GM12878 (cell line): ENCODE measurements around the gene CELF2. TPM values are rescaled to one million over a fixed set of nuclear protein-coding genes. Genes with fewer than 3 reads are reported as not detected.

Source experiments
- ATF2 ChIP-seq: IDR thresholded peaks from 2 replicates; pipeline ENCODE4 v1.6.1; 2012; ENCODE audit warnings: low read length, inconsistent platforms
- DPF2 ChIP-seq: fragments of 450-650 bp; IDR thresholded peaks from 2 replicates; pipeline ENCODE4 v1.6.1; 2017; ENCODE audit warnings: mild to moderate bottlenecking
- E2F8 ChIP-seq: fragments of 450-650 bp; IDR thresholded peaks from 2 replicates; pipeline ENCODE4 v1.6.1; 2018; ENCODE audit warnings: mild to moderate bottlenecking, low read depth, moderate library complexity; ENCODE audit not compliant: partially characterized antibody
- ELK1 ChIP-seq: IDR thresholded peaks from 2 replicates; pipeline ENCODE4 v1.6.1; 2012; ENCODE audit warnings: low read depth, low read length, improper control_type of control experiment
- FOXM1 ChIP-seq: IDR thresholded peaks from 2 replicates; pipeline ENCODE4 v1.6.1; 2012; ENCODE audit warnings: low read depth, mild to moderate bottlenecking, inconsistent platforms, low read length, moderate library complexity
- MTA3 ChIP-seq: IDR thresholded peaks from 2 replicates; pipeline ENCODE4 v1.6.1; 2012; ENCODE audit warnings: low read length, inconsistent platforms, borderline replicate concordance
- PBX3 ChIP-seq: IDR thresholded peaks from 2 replicates; pipeline ENCODE4 v1.6.1; 2011; ENCODE audit warnings: mild to moderate bottlenecking, low read depth, low read length, moderate library complexity; ENCODE audit not compliant: insufficient replicate concordance
- RUNX3 ChIP-seq: IDR thresholded peaks from 2 replicates; pipeline ENCODE4 v1.6.1; 2012; ENCODE audit warnings: low read length, inconsistent platforms
- SIN3A ChIP-seq: IDR thresholded peaks from 2 replicates; pipeline ENCODE4 v1.6.1; 2012; ENCODE audit warnings: low read depth, low read length, improper control_type of control experiment
- SUZ12 ChIP-seq: fragments of 200-600 bp; sonication (generic); IDR thresholded peaks from one replicate; pipeline ENCODE4 v1.6.1; 2018; ENCODE audit warnings: antibody characterized with exemption, mild to moderate bottlenecking; ENCODE audit not compliant: unreplicated experiment
- YBX1 ChIP-seq: fragments of 450-650 bp; IDR thresholded peaks from 2 replicates; pipeline ENCODE4 v1.6.1; 2016; ENCODE audit warnings: antibody characterized with exemption
- ZBTB40 ChIP-seq: fragments of 450-650 bp; IDR thresholded peaks from 2 replicates; pipeline ENCODE4 v1.6.1; 2016; ENCODE audit warnings: mild to moderate bottlenecking, moderate library complexity, borderline replicate concordance
- ZZZ3 ChIP-seq: IDR thresholded peaks from 2 replicates; pipeline ENCODE4 v1.6.1; 2011; ENCODE audit warnings: low read depth; ENCODE audit not compliant: control insufficient read depth, insufficient read length
- polyA plus RNA-seq, 11 experiments: library from polyadenylated mRNA; depleted of rRNA in 4 of 11; unstranded in 6 of 11; stranded (reverse) in 5 of 11; fragments of >200 nt; fragmentation: Nextera tagmentation in 4 of 11; fragmentation: Illumina TruSeq in 1 of 11; extraction: Ambion mirVana in 4 of 11; extraction: Trizol in 1 of 11; gene quantifications; 1 replicate in 1 of 11; 2 replicates in 10 of 11; pipeline versions ENCODE4 v1.2.1 to v1.2.3, GENCODE V29; 2011 to 2016; ENCODE audit warnings: inconsistent platforms in 2 of 11, missing spikeins in 2 of 11, low read depth in 1 of 11
- total RNA-seq, 4 experiments: library from RNA; depleted of rRNA in 3 of 4; stranded (reverse); fragments of >200 nt in 3 of 4; fragmentation: Illumina TruSeq in 1 of 4; extraction: Trizol in 1 of 4; gene quantifications; 2 replicates each; pipeline versions ENCODE4 v1.2.1 to v1.2.3, GENCODE V29; 2013 to 2021

The CELF2 gene
- total and polyA plus RNA-seq, 10 of the 15 experiments (the other 5 are each of a cell fraction or from before 2014, with no cell fraction given), result 20.8 to 129 (median 86.3) TPM

GRCh38 chr10:11178606-11179515, 161.2 kb downstream of the CELF2 start (continued):
- TF ChIP-seq E2F8, result peak; percentile 47
- no peak for TF ChIP-seq MTA3
- no peak for TF ChIP-seq ATF2
- peak; percentile 87 for TF ChIP-seq SIN3A
- peak; percentile 77 for TF ChIP-seq PBX3
- no peak; the same call in none of the 2 replicates for TF ChIP-seq DPF2
- no peak for TF ChIP-seq ELK1
- TF ChIP-seq RUNX3, result no peak
- TF ChIP-seq FOXM1, result no peak
- TF ChIP-seq YBX1, result no peak
- no peak for TF ChIP-seq SUZ12
- TF ChIP-seq ZBTB40, result peak; percentile 29; the same call in 1 of the 2 replicates
- no peak for TF ChIP-seq ZZZ3
